RWPE2 (cell line): ENCODE results near the gene NSUN7.

Experiments
- ATAC-seq: fragments of 200-7000 bp; cut with Tn5 transposase; 3 replicates; pipeline ENCODE4 v1.9.1; 2021; ENCODE audit warnings: low read depth
- DNase-seq: peaks from one replicate; pipeline ENCODE4 v3.0.0-alpha.2; 2020; ENCODE audit warnings: low spot score
- H3K27ac ChIP-seq: fragments of 450-650 bp; 2 replicates; pipeline ENCODE4 v1.5.1; 2017; ENCODE audit warnings: mild to moderate bottlenecking; ENCODE audit not compliant: poor library complexity, severe bottlenecking
- H3K27me3 ChIP-seq: fragments of 250-450 bp; sonication (Bioruptor Pico); 2 replicates; pipeline ENCODE4 v1.5.1; 2021; ENCODE audit warnings: mild to moderate bottlenecking, moderate library complexity; ENCODE audit not compliant: insufficient read depth, poor library complexity, severe bottlenecking
- H3K36me3 ChIP-seq: fragments of 250-450 bp; sonication (Bioruptor Pico); 2 replicates; pipeline ENCODE4 v1.5.1; 2020; ENCODE audit warnings: low read depth, mild to moderate bottlenecking, moderate library complexity
- H3K4me1 ChIP-seq: fragments of 250-450 bp; sonication (Bioruptor Pico); 2 replicates; pipeline ENCODE4 v1.5.1; 2021; ENCODE audit warnings: mild to moderate bottlenecking, moderate library complexity; ENCODE audit not compliant: insufficient read depth, poor library complexity, severe bottlenecking
- H3K4me3 ChIP-seq: fragments of 250-450 bp; sonication (Bioruptor Pico); 2 replicates; pipeline ENCODE4 v1.5.1; 2021; ENCODE audit warnings: mild to moderate bottlenecking, moderate library complexity; ENCODE audit not compliant: severe bottlenecking
- H3K9me3 ChIP-seq: fragments of 250-450 bp; sonication (Bioruptor Pico); 2 replicates; pipeline ENCODE4 v1.5.1; 2021; ENCODE audit warnings: mild to moderate bottlenecking, moderate library complexity; ENCODE audit not compliant: severe bottlenecking
- CTCF ChIP-seq: fragments of 450-650 bp; IDR thresholded peaks from one replicate; pipeline ENCODE4 v1.5.1; 2017; ENCODE audit warnings: mild to moderate bottlenecking, moderate library complexity; ENCODE audit not compliant: poor library complexity, severe bottlenecking

NSUN7 gene

GRCh38 chr4:40833212-40833611, 83.5 kb downstream of the NSUN7 start:
- H3K4me3 ChIP-seq: no peak overlapping the region
- no peaks in the 10 kb centered on the region for H3K4me1 ChIP-seq
- ATAC-seq (no peak), DNase-seq (no peak)
- H3K27ac ChIP-seq: no peak overlapping the region
- H3K9me3 ChIP-seq: no peaks in the 10 kb centered on the region
- H3K36me3 ChIP-seq: peaks cover 36% of the 10 kb centered on the region
- no peaks in the 10 kb centered on the region for H3K27me3 ChIP-seq
- TF ChIP-seq CTCF: no peak

- DNase-seq: no peak
- ATAC-seq: no peak
- H3K9me3 ChIP-seq: no peaks in the 10 kb centered on the region
- no peaks in the 10 kb centered on the region for H3K27me3 ChIP-seq
- peaks cover 8% of the 10 kb centered on the region for H3K4me1 ChIP-seq
- no peak for TF ChIP-seq CTCF
- no peak overlapping the region for H3K27ac ChIP-seq
- H3K4me3 ChIP-seq: no peak overlapping the region
- H3K36me3 ChIP-seq: peaks cover 26% of the 10 kb centered on the region; the same call in 1 of the 2 replicates
These were observed 87.5 kb downstream of the NSUN7 start for GRCh38 chr4:40837094-40837870.

GRCh38 chr4:40838742-40839141, 89.0 kb downstream of the NSUN7 start:
- H3K36me3 ChIP-seq: peaks cover 25% of the 10 kb centered on the region
- no peak overlapping the region for H3K4me3 ChIP-seq
- H3K27ac ChIP-seq: no peak overlapping the region
- peaks cover 8% of the 10 kb centered on the region for H3K4me1 ChIP-seq
- DNase-seq (no peak), ATAC-seq (no peak)
- H3K9me3 ChIP-seq: no peaks in the 10 kb centered on the region
- no peaks in the 10 kb centered on the region for H3K27me3 ChIP-seq
- TF ChIP-seq CTCF: no peak

- no peak overlapping the region for H3K27ac ChIP-seq
- no peak for DNase-seq
- peaks cover 8% of the 10 kb centered on the region for H3K4me1 ChIP-seq
- no peak for TF ChIP-seq CTCF
- H3K9me3 ChIP-seq: no peaks in the 10 kb centered on the region
- no peaks in the 10 kb centered on the region for H3K27me3 ChIP-seq
- H3K36me3 ChIP-seq: peaks cover 20% of the 10 kb centered on the region
- no peak for ATAC-seq
- no peak overlapping the region for H3K4me3 ChIP-seq
These were observed 90.7 kb downstream of the NSUN7 start for GRCh38 chr4:40840255-40840984.
